Astrocyte of the cerebellum (primary cell): Measurements from ENCODE around the gene FPR1.

ENCODE experiments used
- DNase-seq: peaks from one replicate; pipeline ENCODE4 v3.0.0-alpha.2; 2011; ENCODE audit warnings: low read depth
- H3K4me3 ChIP-seq: 2 replicates; pipeline ENCODE4 v1.5.1; 2011; ENCODE audit warnings: mild to moderate bottlenecking, low read depth, low read length, moderate library complexity
- CTCF ChIP-seq: IDR thresholded peaks from 2 replicates; pipeline ENCODE4 v1.5.1; 2012; ENCODE audit warnings: low read length, low read depth, moderate library complexity, mild to moderate bottlenecking; ENCODE audit errors: missing control alignments
- in situ Hi-C: cut with HindIII; loops from 2 replicates; pipeline ENCODE4 v1.10.0; 2017; ENCODE audit warnings: low sequenced_read_pairs

FPR1 gene

GRCh38 chr19:51786646-51787494 lies 35.2 kb upstream of the FPR1 start:
- H3K4me3 ChIP-seq: no peak overlapping the region
- in situ Hi-C loops: no loop called here
- no peak for DNase-seq
- TF ChIP-seq CTCF: no peak

GRCh38 chr19:51784922-51785690 lies 33.4 kb upstream of the FPR1 start:
- in situ Hi-C loops: no loop called here
- no peak for TF ChIP-seq CTCF
- no peak for DNase-seq
- H3K4me3 ChIP-seq: no peak overlapping the region

- TF ChIP-seq CTCF: no peak
- in situ Hi-C loops: no loop called here
- H3K4me3 ChIP-seq: no peak overlapping the region
- no peak for DNase-seq
These were observed 32.6 kb upstream of the FPR1 start for GRCh38 chr19:51784109-51784785.

- no peak for DNase-seq
- peak; percentile 24 for TF ChIP-seq CTCF
- in situ Hi-C loops: no loop called here
- no peak overlapping the region for H3K4me3 ChIP-seq
These were observed 31.7 kb upstream of the FPR1 start for GRCh38 chr19:51783372-51783771.

GRCh38 chr19:51781999-51782398 lies 30.3 kb upstream of the FPR1 start:
- H3K4me3 ChIP-seq: no peak overlapping the region
- in situ Hi-C loops: no loop called here
- no peak for TF ChIP-seq CTCF
- no peak for DNase-seq

GRCh38 chr19:51780270-51780669 lies 28.6 kb upstream of the FPR1 start:
- no peak for DNase-seq
- in situ Hi-C loops: no loop called here
- no peak for TF ChIP-seq CTCF
- H3K4me3 ChIP-seq: no peak overlapping the region
